Measurements from ENCODE around the gene TF. TPM values are rescaled to one million over a fixed set of nuclear protein-coding genes. Genes with fewer than 3 reads are reported as not detected.

TF gene
- total RNA-seq, 1 donor from 2014 or later, result 2.3 TPM

- H3K9me3 Mint-ChIP-seq (ENCODE audit: unreplicated experiment), result peaks cover 9% of the 10 kb centered on the region
- peak within 1 kb of the TSS; percentile 96 for H3K4me3 Mint-ChIP-seq (ENCODE audit: unreplicated experiment)
- no peak for TF ChIP-seq CTCF (IDR thresholded peaks at IDR 0.05; ENCODE audit: partially characterized antibody, unreplicated experiment)
- DNase-seq, result peak; percentile 97
- peak within 1 kb of the TSS; percentile 97 for H3K27ac Mint-ChIP-seq (ENCODE audit: unreplicated experiment)
- H3K36me3 Mint-ChIP-seq (ENCODE audit: unreplicated experiment), result peaks cover 7% of the 10 kb centered on the region
- peaks cover 7% of the 10 kb centered on the region for H3K4me1 Mint-ChIP-seq (ENCODE audit: low read depth, unreplicated experiment)
- H3K27me3 Mint-ChIP-seq (ENCODE audit: unreplicated experiment), result peaks cover 2% of the 10 kb centered on the region
These were observed 59.7 kb downstream of the TF start, which contains the start of gene SRPRB for GRCh38 chr3:133805702-133806475. TSS of gene SRPRB (plus strand) at chr3:133805815. CDS start at chr3:133805849, 34 bp downstream.

GRCh38 chr3:133812872-133813271 lies 66.7 kb downstream of the TF start:
- Mint-ChIP-seq H3K27ac (ENCODE audit: unreplicated experiment) (peak overlapping the region; percentile 78), H3K27me3 (ENCODE audit: unreplicated experiment) (no peaks in the 10 kb centered on the region), H3K4me3 (ENCODE audit: unreplicated experiment) (peak overlapping the region; percentile 51), H3K9me3 (ENCODE audit: unreplicated experiment) (no peaks in the 10 kb centered on the region), H3K4me1 (ENCODE audit: low read depth, unreplicated experiment) (peaks cover 8% of the 10 kb centered on the region), H3K36me3 (ENCODE audit: unreplicated experiment) (no peaks in the 10 kb centered on the region)
- no peak for DNase-seq
- no peak for TF ChIP-seq CTCF (IDR thresholded peaks at IDR 0.05; ENCODE audit: partially characterized antibody, unreplicated experiment)

GRCh38 chr3:133815386-133815785 lies 69.2 kb downstream of the TF start:
- H3K9me3 Mint-ChIP-seq (ENCODE audit: unreplicated experiment), result no peaks in the 10 kb centered on the region
- no peak overlapping the region for H3K27ac Mint-ChIP-seq (ENCODE audit: unreplicated experiment)
- H3K36me3 Mint-ChIP-seq (ENCODE audit: unreplicated experiment), result no peaks in the 10 kb centered on the region
- no peak overlapping the region for H3K4me3 Mint-ChIP-seq (ENCODE audit: unreplicated experiment)
- H3K4me1 Mint-ChIP-seq (ENCODE audit: low read depth, unreplicated experiment), result peaks cover 8% of the 10 kb centered on the region
- H3K27me3 Mint-ChIP-seq (ENCODE audit: unreplicated experiment), result no peaks in the 10 kb centered on the region
- no peak for DNase-seq
- no peak for TF ChIP-seq CTCF (IDR thresholded peaks at IDR 0.05; ENCODE audit: partially characterized antibody, unreplicated experiment)

- H3K4me1 Mint-ChIP-seq (ENCODE audit: low read depth, unreplicated experiment), result peaks cover 15% of the 10 kb centered on the region
- H3K4me3 Mint-ChIP-seq (ENCODE audit: unreplicated experiment), result no peak overlapping the region
- DNase-seq, result no peak
- peaks cover 17% of the 10 kb centered on the region for H3K9me3 Mint-ChIP-seq (ENCODE audit: unreplicated experiment)
- H3K27me3 Mint-ChIP-seq (ENCODE audit: unreplicated experiment), result peaks cover 5% of the 10 kb centered on the region
- H3K36me3 Mint-ChIP-seq (ENCODE audit: unreplicated experiment), result peaks cover 2% of the 10 kb centered on the region
- TF ChIP-seq CTCF (IDR thresholded peaks at IDR 0.05; ENCODE audit: partially characterized antibody, unreplicated experiment), result no peak
- no peak overlapping the region for H3K27ac Mint-ChIP-seq (ENCODE audit: unreplicated experiment)
These were observed 73.9 kb downstream of the TF start for GRCh38 chr3:133820129-133820528.

Data from glutamatergic neuron (in vitro differentiated cells).